Left colon (tissue), 2 donors: Measurements from ENCODE around the gene CSTB. TPM values are rescaled to one million over a fixed set of nuclear protein-coding genes. Genes with fewer than 3 reads are reported as not detected.

Experiments used
- ATAC-seq: fragments of 200-7000 bp; cut with Tn5 transposase; one replicate; pipeline ENCODE4 v1.9.1; 2020; ENCODE audit warnings: mild to moderate bottlenecking, moderate library complexity
- DNase-seq, 2 donors: peaks; one replicate each; pipeline ENCODE4 v3.0.0-alpha.2; 2020
- intact Hi-C, 2 donors: fragments of 100-400 bp; cut with DNase I in 1 of 2; cut with micrococcal nuclease in 1 of 2; formaldehyde crosslinking; loops; one replicate each; pipeline versions ENCODE4 v1.11.2 to v1.14.0; 2022; cut with DNase I, micrococcal nuclease
- total RNA-seq, 2 donors: library from RNA; stranded (reverse); fragmentation: NEBNext Ultra II Directional; extraction: Animal tissue kit (Norgen Biotek cat#: 25700); gene quantifications; one replicate each; pipeline ENCODE4 v1.2.1, GENCODE V29; 2021
- donor health status: DM: no; HTN: no; CAD: no.
- donor health status: DM: yes; HTN: yes; CAD: no.

The CSTB gene
- total RNA-seq, 2 donors from 2014 or later: 69.1 to 74.4 TPM

GRCh38 chr21:43726686-43727518 is 49.2 kb downstream of the CSTB start:
- intact Hi-C loops: loop anchor here in 1 of 2 donors (10.0 kb wide), 1 partner anchor 58 kb away; the partner anchor contains the start of gene RRP1
- ATAC-seq (no peak), DNase-seq (no peak)

Other genes starting within 250 kb of the CSTB start
- gene HSF2BP, start 116.8 kb downstream of the CSTB start, total RNA-seq: under 1 TPM; 0.42 to 0.49 TPM
- gene RRP1B, start 116.7 kb downstream of the CSTB start, total RNA-seq: 10 to 100 TPM; 11.4 to 16.2 TPM
- gene PDXK, start 57.2 kb downstream of the CSTB start, total RNA-seq: 100 to 1,000 TPM; 144 to 188 TPM
- 10 to 100 TPM; 13.0 to 18.5 TPM for gene RRP1, start 13.3 kb upstream of the CSTB start, total RNA-seq
- gene AGPAT3, start 88.9 kb upstream of the CSTB start, total RNA-seq: 100 to 1,000 TPM in 1 of 2 donors, 10 to 100 TPM in 1; 97.5 to 105 TPM
- 10 to 100 TPM; 63.6 to 69.4 TPM for gene TRAPPC10, start 236.0 kb upstream of the CSTB start, total RNA-seq